IMR-90 (cell line): ENCODE measurements around the gene MRGPRD. TPM values are rescaled to one million over a fixed set of nuclear protein-coding genes. Genes with fewer than 3 reads are reported as not detected.

Experiments used
- ATAC-seq: fragments of 200-7000 bp; cut with Tn5 transposase; 2 replicates; pipeline ENCODE4 v1.9.1; 2020; ENCODE audit warnings: low read depth, mild to moderate bottlenecking, moderate library complexity
- BruUV-seq: library from RNA; stranded (reverse); fragments of 400-500 nt; replicated peaks from 2 replicates; lab custom pipeline; 2021; lab: Mats Ljungman, UMichigan
- CTCF ChIA-PET: fragments of 300-600 bp; formaldehyde crosslinking; extraction: SDS; loops from one replicate; lab custom pipeline; 2021; ENCODE audit warnings: antibody characterized with exemption; lab: Yijun Ruan, JAX
- POLR2A ChIA-PET: fragments of 300-600 bp; sonication (Branson Sonifier 250); formaldehyde crosslinking; loops from one replicate; lab custom pipeline; 2022; ENCODE audit warnings: antibody characterized with exemption; ENCODE audit not compliant: unreplicated experiment; lab: Charles Lee
- DNase-seq: peaks from one replicate; pipeline ENCODE4 v3.0.0; 2013
- H2AFZ ChIP-seq: replicated peaks from 2 replicates; pipeline ENCODE3; 2013; ENCODE audit warnings: low read length, mild to moderate bottlenecking; ENCODE audit not compliant: poor library complexity
- H2AK5ac ChIP-seq: 2 replicates; pipeline ENCODE4 v1.6.1; 2013; ENCODE audit warnings: low read depth, low read length, inconsistent platforms
- H2AK9ac ChIP-seq: replicated peaks from 2 replicates; pipeline ENCODE3; 2013; ENCODE audit warnings: mild to moderate bottlenecking, low read depth, low read length, moderate library complexity; ENCODE audit not compliant: poor library complexity
- H2BK120ac ChIP-seq: 2 replicates; pipeline ENCODE4 v1.6.1; 2013; ENCODE audit warnings: low read depth, low read length, inconsistent platforms
- H2BK15ac ChIP-seq: 3 replicates; pipeline ENCODE4 v1.6.1; 2013; ENCODE audit warnings: low read depth, low read length, inconsistent platforms
- H2BK20ac ChIP-seq: 2 replicates; pipeline ENCODE4 v1.6.1; 2013; ENCODE audit warnings: low read depth, mild to moderate bottlenecking, inconsistent platforms, low read length, moderate library complexity
- H2BK5ac ChIP-seq: 2 replicates; pipeline ENCODE4 v1.6.1; 2013; ENCODE audit warnings: mild to moderate bottlenecking, low read depth, low read length, inconsistent platforms; ENCODE audit not compliant: poor library complexity, severe bottlenecking
- H3K14ac ChIP-seq: replicated peaks from 2 replicates; pipeline ENCODE4 v1.6.1; 2013; ENCODE audit warnings: low read depth, low read length, inconsistent platforms
- H3K18ac ChIP-seq: 2 replicates; pipeline ENCODE4 v1.6.1; 2013; ENCODE audit warnings: low read depth, low read length, control low read depth
- H3K23ac ChIP-seq: 2 replicates; pipeline ENCODE4 v1.6.1; 2013; ENCODE audit warnings: low read depth, low read length, inconsistent platforms
- H3K27ac ChIP-seq: 2 replicates; pipeline ENCODE4 v1.5.1; 2013; ENCODE audit warnings: mild to moderate bottlenecking, control low read depth, low read length; ENCODE audit not compliant: insufficient read depth
- H3K27me3 ChIP-seq: 2 replicates; pipeline ENCODE4 v1.6.1; 2013; ENCODE audit warnings: low read length; ENCODE audit not compliant: control insufficient read depth, insufficient read depth
- H3K36me3 ChIP-seq: 2 replicates; pipeline ENCODE4 v1.6.1; 2013; ENCODE audit warnings: low read length, mixed read lengths; ENCODE audit not compliant: control insufficient read depth, insufficient read depth
- H3K4ac ChIP-seq: 2 replicates; pipeline ENCODE4 v1.6.1; 2013; ENCODE audit warnings: low read depth, low read length, inconsistent platforms
- H3K4me1 ChIP-seq: 2 replicates; pipeline ENCODE4 v1.6.1; 2013; ENCODE audit warnings: low read length, mixed read lengths; ENCODE audit not compliant: control insufficient read depth, insufficient read depth
- H3K4me2 ChIP-seq: 2 replicates; pipeline ENCODE4 v1.6.1; 2013; ENCODE audit warnings: low read depth, mild to moderate bottlenecking, control low read depth, low read length, moderate library complexity
- H3K4me3 ChIP-seq: 2 replicates; pipeline ENCODE4 v1.5.1; 2013; ENCODE audit warnings: low read depth, mild to moderate bottlenecking, control low read depth, low read length, moderate library complexity; ENCODE audit not compliant: insufficient read depth
- H3K56ac ChIP-seq: 2 replicates; pipeline ENCODE4 v1.6.1; 2013; ENCODE audit warnings: low read length, inconsistent platforms; ENCODE audit not compliant: insufficient read depth; ENCODE audit errors: extremely low read depth
- H3K79me1 ChIP-seq, 2 experiments: 2 replicates each; pipeline ENCODE4 v1.6.1; 2013; ENCODE audit warnings: low read length in 2 of 2, inconsistent platforms in 1 of 2, low read depth in 1 of 2
- H3K9ac ChIP-seq: 2 replicates; pipeline ENCODE4 v1.6.1; 2013; ENCODE audit warnings: low read depth, low read length, control low read depth
- H3K9me1 ChIP-seq: 2 replicates; pipeline ENCODE4 v1.6.1; 2013; ENCODE audit warnings: low read length, inconsistent platforms; ENCODE audit not compliant: insufficient read depth
- H3K9me3 ChIP-seq: 2 replicates; pipeline ENCODE4 v1.6.1; 2013; ENCODE audit warnings: low read length; ENCODE audit not compliant: control insufficient read depth, insufficient read depth
- H4K20me1 ChIP-seq: 2 replicates; pipeline ENCODE4 v1.6.1; 2013; ENCODE audit warnings: low read length, inconsistent platforms; ENCODE audit not compliant: insufficient read depth
- H4K5ac ChIP-seq: 2 replicates; pipeline ENCODE4 v1.6.1; 2013; ENCODE audit warnings: mild to moderate bottlenecking, low read depth, low read length, control low read depth
- H4K8ac ChIP-seq, 2 experiments: 2 replicates each; pipeline ENCODE4 v1.6.1; 2013; ENCODE audit warnings: low read depth in 2 of 2, low read length in 2 of 2, control low read depth in 1 of 2, inconsistent platforms in 1 of 2
- H4K91ac ChIP-seq: 2 replicates; pipeline ENCODE4 v1.6.1; 2013; ENCODE audit warnings: low read depth, low read length, inconsistent platforms; ENCODE audit not compliant: insufficient read depth
- BHLHE40 ChIP-seq: fragments of 150-350 bp; IDR thresholded peaks from 2 replicates; pipeline ENCODE4 v1.6.1; 2016; ENCODE audit warnings: mild to moderate bottlenecking, low read depth, low read length
- CHD1 ChIP-seq: IDR thresholded peaks from 2 replicates; pipeline ENCODE4 v1.6.1; 2012; ENCODE audit warnings: low read depth, low read length, improper control_type of control experiment
- FOS ChIP-seq: fragments of 150-350 bp; IDR thresholded peaks from 2 replicates; pipeline ENCODE4 v1.6.1; 2016; ENCODE audit warnings: low read depth, low read length
- MAFK ChIP-seq: IDR thresholded peaks from 2 replicates; pipeline ENCODE4 v1.6.1; 2012; ENCODE audit warnings: low read depth, low read length, improper control_type of control experiment
- MAZ ChIP-seq: IDR thresholded peaks from 2 replicates; pipeline ENCODE4 v1.6.1; 2012; ENCODE audit warnings: low read depth, mild to moderate bottlenecking, low read length, improper control_type of control experiment, moderate library complexity, borderline replicate concordance
- NFE2L2 ChIP-seq: fragments of 150-350 bp; IDR thresholded peaks from 2 replicates; pipeline ENCODE4 v1.6.1; 2016; ENCODE audit warnings: low read depth, mild to moderate bottlenecking, low read length
- POLR2A ChIP-seq: IDR thresholded peaks from 2 replicates; pipeline ENCODE4 v1.6.1; 2012; ENCODE audit warnings: mild to moderate bottlenecking, low read depth, low read length
- SMC3 ChIP-seq: fragments of 150-350 bp; IDR thresholded peaks from 2 replicates; pipeline ENCODE4 v1.6.1; 2016; ENCODE audit warnings: low read depth, mild to moderate bottlenecking, antibody characterized with exemption, low read length, moderate library complexity
- USF2 ChIP-seq: fragments of 150-350 bp; IDR thresholded peaks from 2 replicates; pipeline ENCODE4 v1.6.1; 2017; ENCODE audit warnings: mild to moderate bottlenecking, antibody characterized with exemption, low read length, low read depth
- WGBS, 2 experiments: methylation state at CpG; one replicate each; pipeline versions ENCODE4 v1.1.5 to v1.1.7; 2013; ENCODE audit warnings: missing lambda C conversion rate in 2 of 2; ENCODE audit not compliant: insufficient read length in 1 of 2; ENCODE audit errors: extremely low coverage in 2 of 2; 5-methylcytosine and 5-hydroxymethylcytosine counted together
- dilution Hi-C: fragments of 300-500 bp; cut with HindIII; formaldehyde crosslinking; loops from one replicate; pipeline ENCODE4 v1.14.3; 2018; ENCODE audit warnings: low sequenced_read_pairs; ENCODE audit not compliant: unreplicated experiment
- in situ Hi-C: fragments of 300-500 bp; cut with MboI; formaldehyde crosslinking; loops from 3 replicates; pipeline ENCODE4 v1.14.3; 2019; ENCODE audit warnings: low sequenced_read_pairs, inconsistent platforms, mixed read lengths
- intact Hi-C: fragments of 100-400 bp; cut with micrococcal nuclease; formaldehyde crosslinking; loops from 2 replicates; pipeline ENCODE4 v1.10.0; 2022
- polyA plus RNA-seq, 3 experiments: library from polyadenylated mRNA; depleted of rRNA; stranded (reverse); fragments of >200 nt; gene quantifications; 2 replicates each; pipeline ENCODE4 v1.2.3, GENCODE V29; 2012; ENCODE audit warnings: low replicate concordance in 1 of 3
- total RNA-seq: library from RNA; depleted of rRNA; stranded (reverse); fragments of >200 nt; gene quantifications from 2 replicates; pipeline ENCODE4 v1.2.3, GENCODE V29; 2012
- TF ChIP-seq, protein P1 (sequence below): fragments of 150-350 bp; IDR thresholded peaks from 2 replicates; pipeline ENCODE4 v1.6.1; 2016; ENCODE audit warnings: low read depth, mild to moderate bottlenecking, low read length, moderate library complexity, borderline replicate concordance
- TF ChIP-seq, protein P2 (sequence below): conservative IDR thresholded peaks from 2 replicates; pipeline ENCODE4 v1.5.1; 2012; ENCODE audit warnings: mild to moderate bottlenecking, low read depth, low read length, improper control_type of control experiment

MRGPRD gene
- total and polyA plus RNA-seq, 2 of the 4 experiments (the other 2 are of a cell fraction), result not detected

GRCh38 chr11:68994894-68995285, 14.1 kb upstream of the MRGPRD start:
- H3K4ac ChIP-seq, result no peak overlapping the region
- H4K91ac ChIP-seq, result no peak overlapping the region
- no peaks in the 10 kb centered on the region for H3K79me1 ChIP-seq
- dilution Hi-C loops (no loop called here), in situ Hi-C loops (no loop called here), intact Hi-C loops (no loop called here)
- no peak overlapping the region for H2AK9ac ChIP-seq
- no peak overlapping the region for H2BK20ac ChIP-seq
- H3K23ac ChIP-seq, result no peak overlapping the region
- no peak overlapping the region for H2AFZ ChIP-seq
- no peak overlapping the region for H2AK5ac ChIP-seq
- no peaks in the 10 kb centered on the region for H4K20me1 ChIP-seq
- no CpG with 5 or more reads among the region's 6 CpGs for WGBS, 2 experiments
- H3K4me3 ChIP-seq, result no peak overlapping the region
- H4K5ac ChIP-seq, result no peak overlapping the region
- TF ChIP-seq BHLHE40, result no peak
- TF ChIP-seq POLR2A, result no peak
- TF ChIP-seq FOS, result no peak
- TF ChIP-seq SMC3, result no peak
- no peak for TF ChIP-seq NFE2L2
- no peak for TF ChIP-seq MAZ
- no peak for TF ChIP-seq CHD1
- no peak for TF ChIP-seq MAFK
- TF ChIP-seq, protein P1, sequence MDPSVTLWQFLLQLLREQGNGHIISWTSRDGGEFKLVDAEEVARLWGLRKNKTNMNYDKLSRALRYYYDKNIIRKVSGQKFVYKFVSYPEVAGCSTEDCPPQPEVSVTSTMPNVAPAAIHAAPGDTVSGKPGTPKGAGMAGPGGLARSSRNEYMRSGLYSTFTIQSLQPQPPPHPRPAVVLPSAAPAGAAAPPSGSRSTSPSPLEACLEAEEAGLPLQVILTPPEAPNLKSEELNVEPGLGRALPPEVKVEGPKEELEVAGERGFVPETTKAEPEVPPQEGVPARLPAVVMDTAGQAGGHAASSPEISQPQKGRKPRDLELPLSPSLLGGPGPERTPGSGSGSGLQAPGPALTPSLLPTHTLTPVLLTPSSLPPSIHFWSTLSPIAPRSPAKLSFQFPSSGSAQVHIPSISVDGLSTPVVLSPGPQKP, result no peak
- TF ChIP-seq USF2, result no peak
- TF ChIP-seq, protein P2, sequence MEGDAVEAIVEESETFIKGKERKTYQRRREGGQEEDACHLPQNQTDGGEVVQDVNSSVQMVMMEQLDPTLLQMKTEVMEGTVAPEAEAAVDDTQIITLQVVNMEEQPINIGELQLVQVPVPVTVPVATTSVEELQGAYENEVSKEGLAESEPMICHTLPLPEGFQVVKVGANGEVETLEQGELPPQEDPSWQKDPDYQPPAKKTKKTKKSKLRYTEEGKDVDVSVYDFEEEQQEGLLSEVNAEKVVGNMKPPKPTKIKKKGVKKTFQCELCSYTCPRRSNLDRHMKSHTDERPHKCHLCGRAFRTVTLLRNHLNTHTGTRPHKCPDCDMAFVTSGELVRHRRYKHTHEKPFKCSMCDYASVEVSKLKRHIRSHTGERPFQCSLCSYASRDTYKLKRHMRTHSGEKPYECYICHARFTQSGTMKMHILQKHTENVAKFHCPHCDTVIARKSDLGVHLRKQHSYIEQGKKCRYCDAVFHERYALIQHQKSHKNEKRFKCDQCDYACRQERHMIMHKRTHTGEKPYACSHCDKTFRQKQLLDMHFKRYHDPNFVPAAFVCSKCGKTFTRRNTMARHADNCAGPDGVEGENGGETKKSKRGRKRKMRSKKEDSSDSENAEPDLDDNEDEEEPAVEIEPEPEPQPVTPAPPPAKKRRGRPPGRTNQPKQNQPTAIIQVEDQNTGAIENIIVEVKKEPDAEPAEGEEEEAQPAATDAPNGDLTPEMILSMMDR, result no peak
- peaks cover 6% of the 10 kb centered on the region; the same call in 1 of the 2 replicates for H3K4me1 ChIP-seq
- ChIA-PET CTCF (no interaction called here), POLR2A (no interaction called here)
- BruUV-seq, result no TSS peak
- peaks cover 30% of the 10 kb centered on the region for H3K27me3 ChIP-seq
- no peak overlapping the region for H3K27ac ChIP-seq
- H4K8ac ChIP-seq, result no peak overlapping the region
- H3K9ac ChIP-seq, result no peak overlapping the region
- no peak overlapping the region for H3K14ac ChIP-seq
- no peaks in the 10 kb centered on the region; the same call in 1 of the 2 replicates for H3K9me1 ChIP-seq
- no peak overlapping the region for H2BK5ac ChIP-seq
- DNase-seq (no peak), ATAC-seq (no peak)
- H3K9me3 ChIP-seq, result no peaks in the 10 kb centered on the region
- H3K36me3 ChIP-seq, result no peaks in the 10 kb centered on the region
- H3K18ac ChIP-seq, result no peak overlapping the region
- no peak overlapping the region for H2BK15ac ChIP-seq
- H2BK120ac ChIP-seq, result no peak overlapping the region
- no peak overlapping the region for H3K56ac ChIP-seq
- H3K4me2 ChIP-seq, result no peak overlapping the region
